SK-N-SH (cell line): Measurements from ENCODE around the gene MOGAT3.

Source experiments
- FOXM1 ChIP-seq: IDR thresholded peaks from 2 replicates; pipeline ENCODE4 v1.4.0; 2012; ENCODE audit warnings: low read depth, mild to moderate bottlenecking
- GABPA ChIP-seq: IDR thresholded peaks from 2 replicates; pipeline ENCODE4 v1.4.0; 2012; ENCODE audit warnings: low read depth, mild to moderate bottlenecking
- JUND ChIP-seq: IDR thresholded peaks from 2 replicates; pipeline ENCODE4 v1.4.0; 2012

DNA sequence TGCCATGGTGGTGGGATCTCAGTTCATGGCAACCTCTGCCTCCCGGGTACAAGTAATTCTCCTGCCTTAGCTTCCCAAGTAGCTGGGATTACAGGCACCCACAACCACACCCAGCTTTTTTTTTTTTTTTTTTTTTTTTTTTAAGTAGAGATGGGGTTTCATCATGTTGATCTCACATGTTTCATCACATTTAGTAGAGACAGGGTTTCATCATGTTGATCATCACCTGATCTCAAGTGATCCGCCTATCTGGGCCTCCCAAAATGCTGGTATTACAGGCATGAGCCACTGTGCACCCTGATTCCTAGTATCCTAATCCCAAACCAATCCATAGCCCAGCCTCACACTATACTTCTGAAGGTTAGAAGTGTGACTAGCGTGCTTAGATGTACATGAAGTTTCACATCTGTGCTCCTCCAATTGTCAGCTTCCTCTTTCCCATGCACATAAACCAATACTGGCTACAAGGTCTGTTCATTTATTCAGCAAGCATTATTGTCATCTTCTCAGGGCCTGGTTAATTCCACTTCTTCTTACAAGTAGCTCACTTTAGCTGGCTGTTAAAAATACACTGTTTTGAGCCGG, 13.9 kb downstream of the MOGAT3 start:
- TF ChIP-seq JUND (no peak), FOXM1 (no peak), GABPA (no peak)
